HepG2 (cell line): ENCODE measurements around the gene POLR2F.
"Not testable (repeated sequence)": the region's sequence is repeated elsewhere in the genome, so short reads cannot be mapped to it uniquely, and the experiment has no call there.

Experiments
- CBFB ChIP-seq: sonication (generic); formaldehyde crosslinking; IDR thresholded peaks from 2 replicates; pipeline ENCODE4 v1.4.0; 2020; ENCODE audit warnings: missing genetic modification reagents
- CBX2 ChIP-seq, 2 experiments: fragments of 200-600 bp in 1 of 2; sonication (generic); formaldehyde crosslinking in 1 of 2; IDR thresholded peaks; 2 replicates each; pipeline versions ENCODE4 v1.7.0 to v1.8.1; 2018 to 2022; ENCODE audit warnings: low read depth in 2 of 2, low read length in 1 of 2, mild to moderate bottlenecking in 1 of 2, missing genetic modification reagents in 1 of 2
- U2AF2 ChIP-seq: fragments of 200-400 bp; formaldehyde crosslinking; IDR thresholded peaks from 2 replicates; pipeline ENCODE4 v1.6.1; 2017; ENCODE audit warnings: low read depth, mild to moderate bottlenecking, low read length

DNA sequence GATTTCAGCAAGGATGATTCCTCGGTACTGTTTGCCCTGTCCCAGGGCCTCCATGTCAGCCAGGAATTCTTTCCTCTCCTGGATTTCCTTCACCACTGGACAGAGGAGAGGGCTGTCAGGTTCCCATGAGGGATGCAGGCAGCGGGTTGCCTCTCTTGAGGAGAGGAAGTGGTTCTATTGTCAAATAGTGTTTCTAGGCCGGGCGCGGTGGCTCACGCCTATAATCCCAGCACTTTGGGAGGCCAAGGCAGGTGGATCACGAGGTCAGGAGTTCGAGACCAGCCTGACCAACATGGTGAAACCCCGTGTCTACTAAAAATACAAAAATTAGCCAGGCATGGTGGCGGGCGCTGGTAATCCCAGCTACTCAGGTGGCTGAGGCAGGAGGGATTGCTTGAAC, 9.1 kb upstream of the POLR2F start:
- TF ChIP-seq U2AF2; CBX2 (IDR thresholded peaks at IDR 0.05; ENCODE audit: low read depth, low read length); CBX2 (CRISPR knock-in tag; IDR thresholded peaks at IDR 0.05; ENCODE audit: low read depth); CBFB (CRISPR knock-in tag): not testable (repeated sequence)
